Testis (tissue), 3 donors: ENCODE measurements around the gene CCDC92B. TPM values are rescaled to one million over a fixed set of nuclear protein-coding genes. Genes with fewer than 3 reads are reported as not detected.
"Not testable (repeated sequence)": the region's sequence is repeated elsewhere in the genome, so short reads cannot be mapped to it uniquely, and the experiment has no call there.

ENCODE experiments used
- DNase-seq: peaks from one replicate; pipeline ENCODE4 v3.0.0-alpha.2; 2019
- H3K27ac ChIP-seq, 2 donors: fragments of 200-600 bp; sonication (generic); one replicate each; pipeline ENCODE4 v1.5.1; 2019
- H3K27me3 ChIP-seq: fragments of 200-600 bp; sonication (generic); one replicate; pipeline ENCODE4 v1.5.1; 2019
- H3K36me3 ChIP-seq: fragments of 200-600 bp; sonication (generic); one replicate; pipeline ENCODE4 v1.5.1; 2017; ENCODE audit warnings: low read depth; ENCODE audit errors: missing control alignments
- H3K4me1 ChIP-seq: fragments of 200-600 bp; sonication (generic); one replicate; pipeline ENCODE4 v1.5.1; 2019
- H3K4me3 ChIP-seq, 2 donors: fragments of 200-600 bp; sonication (generic); one replicate each; pipeline ENCODE4 v1.5.1; 2017 to 2019
- H3K9me3 ChIP-seq: fragments of 200-600 bp; sonication (generic); one replicate; pipeline ENCODE4 v1.5.1; 2017
- POLR2A ChIP-seq: fragments of 450-650 bp; IDR thresholded peaks from one replicate; pipeline ENCODE4 v1.6.1; 2017; ENCODE audit warnings: antibody characterized with exemption, mild to moderate bottlenecking, moderate library complexity
- WGBS, 2 donors: methylation state at CpG; one replicate each; pipeline ENCODE4 v1.1.5; 2018; 5-methylcytosine and 5-hydroxymethylcytosine counted together
- intact Hi-C: fragments of 100-400 bp; cut with DNase I; formaldehyde crosslinking; loops from one replicate; pipeline ENCODE4 v1.15.1; 2023; ENCODE audit warnings: low total_unique reads
- polyA plus RNA-seq: library from polyadenylated mRNA; stranded (reverse); fragments of 350-450 nt; fragmentation: Illumina TruSeq; extraction: RNeasy Lipid Tissue Mini Kit (QIAGEN cat#74804); gene quantifications from one replicate; pipeline ENCODE4 v1.2.3, GENCODE V29; 2014; ENCODE audit warnings: low read depth, low replicate concordance; ENCODE audit not compliant: insufficient read depth
- total RNA-seq, 2 donors: library from RNA; depleted of rRNA; stranded (reverse); fragments of >200 nt; gene quantifications; one replicate each; pipeline ENCODE4 v1.2.3, GENCODE V29; 2016
- TF ChIP-seq, protein P1 (sequence below), 3 experiments: fragments of 450-650 bp in 2 of 3; fragments of 200-600 bp in 1 of 3; sonication (generic) in 1 of 3; IDR thresholded peaks; one replicate each; pipeline ENCODE4 v1.5.1; 2016 to 2019; ENCODE audit warnings: antibody characterized with exemption in 3 of 3, mild to moderate bottlenecking in 2 of 3, moderate library complexity in 1 of 3

The CCDC92B gene
- total and polyA plus RNA-seq, 3 donors from 2014 or later, result 2.2 to 4.0 (median 3.9) TPM

DNA sequence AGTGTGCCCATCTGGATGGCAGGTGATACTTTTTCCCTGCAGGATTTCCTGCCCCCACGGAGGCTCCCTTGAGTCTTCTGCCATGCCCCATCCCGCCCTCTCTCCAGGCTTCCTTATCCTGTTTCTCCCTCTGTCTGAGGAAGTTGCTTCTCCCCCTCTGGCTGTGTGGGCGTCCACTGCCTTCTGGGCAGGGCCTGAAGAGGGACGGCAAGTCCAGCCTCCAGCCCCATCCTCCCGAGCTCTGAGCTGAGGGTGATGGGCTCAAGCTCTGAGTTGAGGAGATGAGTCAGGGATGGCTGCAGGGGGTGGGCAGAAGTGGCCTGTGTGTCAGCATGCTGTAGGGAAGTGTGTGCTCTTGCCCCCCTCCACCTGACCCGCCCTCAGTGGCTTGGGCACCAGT is 32.6 kb upstream of the CCDC92B start:
- intact Hi-C loops, result no loop called here

DNA sequence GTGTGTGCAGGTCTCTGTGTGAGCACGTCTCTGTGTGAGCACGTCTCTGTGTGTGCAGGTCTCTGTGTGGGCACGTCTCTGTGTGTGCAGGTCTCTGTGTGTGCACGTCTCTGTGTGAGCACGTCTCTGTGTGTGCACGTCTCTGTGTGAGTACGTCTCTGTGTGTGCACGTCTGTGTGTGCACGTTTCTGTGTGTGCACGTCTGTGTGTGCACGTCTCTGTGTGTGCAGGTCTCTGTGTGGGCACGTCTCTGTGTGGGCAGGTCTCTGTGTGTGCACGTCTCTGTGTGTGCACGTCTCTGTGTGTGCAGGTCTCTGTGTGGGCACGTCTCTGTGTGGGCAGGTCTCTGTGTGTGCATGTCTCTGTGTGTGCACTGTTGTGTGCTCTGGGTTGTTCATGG is 32.1 kb upstream of the CCDC92B start:
- H3K9me3 ChIP-seq, DNase-seq, intact Hi-C loops, H3K27me3 ChIP-seq, H3K36me3 ChIP-seq, H3K27ac ChIP-seq, H3K4me3 ChIP-seq: not testable (repeated sequence)
- 86 to 90% methylated on average over 13 to 15 of the region's 15 CpGs for WGBS, 2 donors
- peaks cover 15% of the 10 kb centered on the region for H3K4me1 ChIP-seq

More for the DNA sequence above, 32.6 kb upstream of the CCDC92B start:
- no peak for DNase-seq
- Histone ChIP-seq H3K27ac (no peak overlapping the region), H3K4me3 (no peak overlapping the region), H3K9me3 (no peaks in the 10 kb centered on the region), H3K27me3 (no peaks in the 10 kb centered on the region), H3K4me1 (peaks cover 12% of the 10 kb centered on the region), H3K36me3 (no peaks in the 10 kb centered on the region)
- TF ChIP-seq POLR2A, result no peak
- TF ChIP-seq, protein P1, sequence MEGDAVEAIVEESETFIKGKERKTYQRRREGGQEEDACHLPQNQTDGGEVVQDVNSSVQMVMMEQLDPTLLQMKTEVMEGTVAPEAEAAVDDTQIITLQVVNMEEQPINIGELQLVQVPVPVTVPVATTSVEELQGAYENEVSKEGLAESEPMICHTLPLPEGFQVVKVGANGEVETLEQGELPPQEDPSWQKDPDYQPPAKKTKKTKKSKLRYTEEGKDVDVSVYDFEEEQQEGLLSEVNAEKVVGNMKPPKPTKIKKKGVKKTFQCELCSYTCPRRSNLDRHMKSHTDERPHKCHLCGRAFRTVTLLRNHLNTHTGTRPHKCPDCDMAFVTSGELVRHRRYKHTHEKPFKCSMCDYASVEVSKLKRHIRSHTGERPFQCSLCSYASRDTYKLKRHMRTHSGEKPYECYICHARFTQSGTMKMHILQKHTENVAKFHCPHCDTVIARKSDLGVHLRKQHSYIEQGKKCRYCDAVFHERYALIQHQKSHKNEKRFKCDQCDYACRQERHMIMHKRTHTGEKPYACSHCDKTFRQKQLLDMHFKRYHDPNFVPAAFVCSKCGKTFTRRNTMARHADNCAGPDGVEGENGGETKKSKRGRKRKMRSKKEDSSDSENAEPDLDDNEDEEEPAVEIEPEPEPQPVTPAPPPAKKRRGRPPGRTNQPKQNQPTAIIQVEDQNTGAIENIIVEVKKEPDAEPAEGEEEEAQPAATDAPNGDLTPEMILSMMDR (IDR thresholded peaks at IDR 0.05), result no peak
- 39 to 46% methylated on average over 6 of the region's 6 CpGs for WGBS, 2 donors

DNA sequence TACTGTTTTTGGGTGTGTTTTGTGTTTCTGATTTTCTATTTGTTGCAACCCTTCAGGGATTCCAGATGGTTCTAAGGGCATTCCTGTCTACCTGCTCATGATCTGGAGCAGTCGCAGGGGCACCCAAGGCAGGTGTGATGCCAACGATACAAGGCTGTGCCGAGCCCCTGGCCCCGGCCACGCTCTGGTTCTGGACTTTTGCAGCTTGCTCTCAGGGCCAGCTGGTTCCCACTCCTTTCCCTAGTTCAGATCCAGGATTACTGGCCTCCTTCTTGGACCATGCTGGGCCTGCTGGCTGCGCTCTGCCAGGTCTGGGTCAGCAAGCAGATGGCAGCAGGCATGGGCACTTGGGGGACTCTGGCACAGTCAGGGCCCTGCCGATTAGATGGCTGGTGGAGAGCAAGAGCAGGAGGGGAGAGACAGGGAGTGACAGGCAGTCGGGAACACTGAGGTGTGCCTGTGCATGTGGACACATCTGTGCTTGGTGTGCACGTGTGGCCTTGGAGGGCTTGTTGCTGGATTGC is 31.5 kb upstream of the CCDC92B start:
- peaks cover 15% of the 10 kb centered on the region for H3K4me1 ChIP-seq
- intact Hi-C loops, result no loop called here
- WGBS, 2 donors, result 81 to 88% methylated on average over 9 of the region's 9 CpGs
- H3K36me3 ChIP-seq, result no peaks in the 10 kb centered on the region
- no peak overlapping the region for H3K27ac ChIP-seq
- DNase-seq, result no peak
- no peaks in the 10 kb centered on the region for H3K27me3 ChIP-seq
- H3K9me3 ChIP-seq, result no peaks in the 10 kb centered on the region
- H3K4me3 ChIP-seq, result no peak overlapping the region
- TF ChIP-seq POLR2A, result no peak
- TF ChIP-seq, protein P1 (IDR thresholded peaks at IDR 0.05), result no peak

DNA sequence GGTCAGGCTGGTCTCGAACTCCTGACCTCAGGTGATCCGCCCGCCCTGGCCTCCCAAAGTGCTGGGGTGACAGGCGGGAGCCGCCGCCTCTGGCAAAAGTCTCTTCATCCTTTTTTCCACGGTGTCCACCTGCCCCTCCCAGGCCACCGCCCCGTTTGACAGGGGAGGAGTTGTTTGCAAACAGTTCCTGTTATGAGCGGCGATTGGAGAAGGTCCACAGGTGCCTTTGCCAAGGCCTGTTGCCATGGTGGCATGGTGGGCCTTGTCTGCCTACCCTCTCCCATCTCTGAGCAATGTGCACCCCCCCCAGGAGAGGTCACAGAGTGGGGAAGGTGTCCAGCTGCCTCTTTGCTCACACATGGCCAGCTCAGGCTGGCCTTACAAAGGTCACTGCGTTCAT is 30.8 kb upstream of the CCDC92B start:
- DNase-seq, result no peak
- Histone ChIP-seq H3K27me3 (no peaks in the 10 kb centered on the region), H3K9me3 (no peaks in the 10 kb centered on the region), H3K4me1 (peaks cover 10% of the 10 kb centered on the region), H3K27ac (no peak overlapping the region), H3K36me3 (no peaks in the 10 kb centered on the region), H3K4me3 (no peak overlapping the region)
- intact Hi-C loops, result no loop called here
- WGBS, 2 donors, result 89 to 96% methylated on average over 7 to 12 of the region's 12 CpGs
- TF ChIP-seq, protein P1 (IDR thresholded peaks at IDR 0.05), result no peak
- no peak for TF ChIP-seq POLR2A

DNA sequence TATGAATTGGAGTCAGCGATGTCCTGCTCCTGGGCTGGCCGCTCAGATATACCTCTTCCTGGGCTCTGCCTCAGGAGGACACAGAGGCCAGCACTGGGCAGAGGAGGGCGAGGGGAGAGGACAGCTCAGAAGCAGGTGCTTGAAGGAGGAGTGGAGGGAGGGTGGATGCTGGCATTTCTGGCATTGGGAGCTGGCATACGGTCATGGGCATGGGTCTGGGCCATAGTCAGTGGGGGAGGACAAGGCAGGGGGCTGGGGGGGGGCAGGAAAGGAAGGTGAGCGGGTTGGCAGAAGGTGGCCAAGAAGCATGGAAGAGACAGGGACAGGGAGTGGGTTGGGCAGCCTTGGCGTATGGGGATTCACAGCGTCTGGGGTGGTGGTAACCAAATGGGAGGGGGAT is 30.1 kb upstream of the CCDC92B start:
- no peaks in the 10 kb centered on the region for H3K9me3 ChIP-seq
- H3K4me3 ChIP-seq, result no peak overlapping the region
- H3K36me3 ChIP-seq, result no peaks in the 10 kb centered on the region
- no peak for DNase-seq
- H3K27me3 ChIP-seq, result no peaks in the 10 kb centered on the region
- H3K27ac ChIP-seq, result no peak overlapping the region
- peaks cover 4% of the 10 kb centered on the region for H3K4me1 ChIP-seq
- TF ChIP-seq POLR2A, result no peak
- TF ChIP-seq, protein P1 (IDR thresholded peaks at IDR 0.05), result no peak
- intact Hi-C loops, result no loop called here
- WGBS, 2 donors, result 80 to 88% methylated on average over 7 of the region's 7 CpGs
